Midbrain (tissue), 1 donor: ENCODE measurements around the gene HIPK2.
A peak's percentile ranks its signal among the peaks of the same experiment; 100 is the strongest.
"Not testable (repeated sequence)": the region's sequence is repeated elsewhere in the genome, so short reads cannot be mapped to it uniquely, and the experiment has no call there.

Experiments used
- DNase-seq: peaks from one replicate; lab custom pipeline; 2025; lab: John Stamatoyannopoulos, UW

HIPK2 gene

DNA sequence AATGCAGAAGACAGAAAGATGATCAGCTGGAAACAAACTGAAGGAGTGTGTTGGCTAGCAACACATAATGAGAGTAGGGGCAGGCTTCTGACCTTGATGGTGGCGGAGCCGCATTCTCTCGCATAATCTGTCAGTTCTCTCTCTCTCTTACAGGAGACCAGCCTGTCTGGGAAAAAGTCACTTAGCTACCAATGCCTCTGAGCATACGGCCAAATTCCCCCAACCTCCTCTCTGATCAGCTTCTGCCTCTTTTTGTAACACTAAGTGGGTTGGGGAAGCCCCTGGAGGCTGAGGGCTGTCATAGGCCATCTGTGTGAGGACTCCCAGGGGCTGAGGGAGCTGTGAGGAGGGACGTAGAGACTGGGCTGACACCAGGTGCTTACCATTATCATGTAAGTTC is 104.6 kb downstream of the HIPK2 start:
- DNase-seq = no peak

DNA sequence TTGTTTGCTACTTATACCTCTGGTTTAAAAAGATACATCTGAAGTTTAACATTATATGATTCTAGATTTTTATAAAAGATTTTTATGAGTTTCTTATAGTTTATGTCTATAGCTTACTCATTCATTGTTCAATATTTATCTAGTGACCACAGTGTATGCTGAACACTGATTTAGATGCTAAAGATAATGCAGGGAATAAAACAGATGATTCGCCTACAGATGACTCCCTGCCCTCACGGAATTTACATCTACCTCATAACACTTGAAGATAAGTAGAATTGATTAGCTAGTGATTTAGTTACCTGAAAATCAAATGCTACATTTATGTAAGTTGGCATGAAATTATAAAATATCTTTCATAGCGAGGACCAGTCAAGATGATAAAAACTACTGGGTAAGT is 105.8 kb downstream of the HIPK2 start:
- no peak for DNase-seq

DNA sequence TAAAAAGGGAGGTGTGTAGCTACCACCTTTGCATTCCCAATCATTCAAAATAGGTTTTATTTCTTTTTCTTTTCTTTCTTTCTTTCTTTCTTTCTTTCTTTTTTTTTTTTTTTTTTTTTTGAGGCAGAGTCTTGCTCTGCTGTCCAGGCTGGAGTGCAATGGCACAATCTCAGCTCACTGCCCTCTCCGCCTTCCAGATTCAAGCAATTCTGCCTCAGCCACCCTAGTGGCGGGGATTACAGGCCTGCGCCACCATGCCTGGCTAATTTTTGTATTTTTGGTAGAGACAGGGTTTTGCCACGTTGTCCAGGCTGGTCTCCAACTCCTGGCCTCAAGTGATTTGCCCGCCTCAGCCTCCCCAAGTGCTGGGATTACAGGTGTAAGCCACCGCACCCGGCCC is 107.1 kb downstream of the HIPK2 start:
- not testable (repeated sequence) for DNase-seq

DNA sequence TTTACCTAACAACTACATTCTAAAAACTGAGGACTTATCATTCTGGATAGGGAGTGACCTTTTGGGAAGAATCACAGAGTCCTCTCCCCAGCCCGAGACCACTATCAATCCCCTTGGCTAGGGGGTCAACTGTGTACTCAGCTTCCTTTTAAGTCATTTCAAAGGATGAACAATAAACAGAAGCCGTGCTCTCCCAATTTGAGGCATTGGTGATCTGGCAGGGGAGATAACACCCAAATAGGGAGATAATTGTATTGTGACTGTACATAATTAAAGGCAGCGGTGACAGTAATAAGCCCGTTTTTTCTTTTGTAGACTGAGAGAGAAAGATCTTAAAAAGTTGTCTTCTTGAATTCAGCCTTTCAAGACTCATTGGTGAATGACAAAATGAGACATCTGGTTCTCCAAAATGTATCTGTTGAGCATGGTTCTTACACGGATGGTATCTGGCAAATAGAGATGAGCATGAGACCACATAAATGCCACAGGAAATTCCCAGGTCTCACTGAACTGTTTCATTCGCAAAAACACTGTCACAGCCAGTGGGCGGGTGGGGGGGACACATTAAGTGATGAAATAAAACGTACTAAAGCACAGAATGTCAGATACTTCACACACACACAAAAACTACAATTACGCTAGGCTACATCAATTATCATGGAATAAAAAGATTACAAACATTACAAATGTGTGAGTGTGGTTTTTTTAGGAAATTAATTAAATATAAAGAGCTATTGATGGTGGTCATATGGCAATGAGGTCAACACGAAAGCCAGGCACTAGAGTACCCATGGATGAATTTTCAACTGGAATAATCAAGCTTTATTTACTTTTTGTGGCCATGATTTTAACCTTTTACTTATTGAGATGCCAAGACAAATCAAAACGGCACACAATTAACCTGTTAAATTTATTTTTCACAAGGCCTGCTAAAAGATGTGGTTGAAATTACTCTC is 108.4 kb downstream of the HIPK2 start:
- no peak for DNase-seq

DNA sequence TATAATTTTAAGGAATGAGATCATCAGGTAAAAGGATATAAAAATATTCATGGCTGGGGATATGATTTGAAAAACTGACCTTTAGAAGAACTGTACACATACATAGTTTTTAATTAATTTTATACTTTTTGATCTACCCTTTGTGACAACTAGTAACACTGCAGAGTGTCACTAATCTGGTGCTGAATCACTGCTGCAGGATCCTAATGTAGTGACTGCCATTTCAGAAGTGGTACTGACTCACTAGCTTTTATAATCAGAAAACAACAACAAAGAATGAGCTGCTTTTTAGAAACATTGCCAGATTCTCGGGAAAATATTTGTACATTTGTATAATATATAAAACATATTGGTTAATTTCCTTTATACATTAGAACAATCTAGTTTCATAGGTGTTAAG is 110.4 kb downstream of the HIPK2 start:
- no peak for DNase-seq

DNA sequence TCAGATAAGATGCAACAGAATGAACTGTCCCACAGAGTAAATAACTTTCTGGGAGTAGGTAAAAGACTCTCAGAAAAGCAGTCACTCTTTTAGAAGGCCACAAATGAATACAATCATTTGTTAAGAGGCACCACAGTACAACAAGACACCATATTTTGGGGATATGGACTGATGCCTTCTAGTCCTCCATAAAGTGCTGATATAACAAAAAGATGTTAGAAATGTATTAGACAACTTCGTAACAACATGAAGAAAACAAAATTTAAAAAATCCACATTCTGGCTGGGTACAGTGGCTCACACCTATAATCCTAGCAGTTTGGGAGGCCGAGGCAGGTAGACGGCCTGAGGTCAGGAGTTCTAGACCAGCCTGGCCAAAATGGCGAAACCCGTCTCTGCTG is 111.3 kb downstream of the HIPK2 start:
- no peak for DNase-seq

DNA sequence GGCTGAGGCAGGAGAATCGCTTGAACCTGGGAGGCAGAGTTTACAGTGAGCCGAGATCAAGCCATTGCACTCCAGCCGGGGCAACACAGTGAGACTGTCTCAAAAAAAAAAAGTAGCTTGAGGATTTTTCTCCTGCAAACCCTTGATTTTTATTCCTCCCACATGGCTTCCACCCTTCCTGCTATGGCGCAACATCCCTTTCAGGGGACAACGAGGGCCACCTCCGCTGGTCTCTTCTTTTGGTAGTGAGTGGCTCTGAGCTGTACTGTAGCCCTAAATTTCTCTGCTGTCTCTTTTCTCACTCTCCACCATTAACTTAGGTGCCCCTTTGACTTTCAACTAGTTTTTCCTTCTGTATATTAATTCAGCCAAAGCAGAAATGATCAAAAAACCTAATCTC is 113.4 kb downstream of the HIPK2 start:
- no peak for DNase-seq

DNA sequence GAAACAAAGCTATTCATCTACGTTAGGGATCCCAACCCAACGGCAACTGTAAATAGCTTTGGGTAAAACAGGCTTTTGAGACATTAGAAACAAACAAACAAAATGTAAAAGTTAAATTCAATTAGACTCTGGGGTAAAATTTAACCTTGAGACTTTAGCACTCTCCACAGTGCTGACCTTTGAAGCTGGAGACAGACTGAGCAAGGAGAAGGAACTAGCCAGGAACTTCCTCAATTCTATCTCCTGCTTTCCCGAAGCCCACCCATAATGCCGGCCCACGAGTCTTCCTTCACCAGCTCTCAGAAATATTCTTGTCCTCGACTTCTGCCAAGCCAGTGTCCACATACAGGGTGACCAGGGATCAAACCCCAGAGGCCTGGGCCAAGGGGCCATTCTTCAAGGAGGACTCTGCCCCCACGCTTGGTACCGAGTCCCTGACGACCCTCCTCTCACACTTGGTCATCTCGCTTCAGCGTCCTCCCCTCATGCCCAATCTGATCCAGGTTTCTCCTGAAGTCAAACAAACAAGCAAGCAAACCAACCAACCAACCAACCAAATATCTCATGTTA is 114.1 kb downstream of the HIPK2 start:
- DNase-seq = no peak

DNA sequence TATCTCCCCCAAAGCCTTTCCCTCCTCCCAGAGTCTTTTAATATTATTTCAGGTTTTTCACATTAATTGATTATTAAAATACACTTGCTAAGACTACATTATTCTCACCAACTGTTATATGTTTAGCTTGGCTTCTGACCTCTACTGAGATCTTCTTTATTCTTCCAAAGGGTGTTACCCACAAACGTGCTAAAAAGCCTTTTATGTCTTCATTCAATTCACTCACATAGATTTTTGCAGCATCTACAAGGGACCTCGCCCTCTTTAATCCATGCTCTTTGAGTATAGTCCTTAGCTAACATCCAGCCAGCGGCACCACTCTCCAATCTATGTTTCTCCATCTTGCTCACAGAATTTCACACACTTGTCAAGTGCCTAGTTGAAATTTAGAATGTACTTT is 115.9 kb downstream of the HIPK2 start:
- DNase-seq = no peak

DNA sequence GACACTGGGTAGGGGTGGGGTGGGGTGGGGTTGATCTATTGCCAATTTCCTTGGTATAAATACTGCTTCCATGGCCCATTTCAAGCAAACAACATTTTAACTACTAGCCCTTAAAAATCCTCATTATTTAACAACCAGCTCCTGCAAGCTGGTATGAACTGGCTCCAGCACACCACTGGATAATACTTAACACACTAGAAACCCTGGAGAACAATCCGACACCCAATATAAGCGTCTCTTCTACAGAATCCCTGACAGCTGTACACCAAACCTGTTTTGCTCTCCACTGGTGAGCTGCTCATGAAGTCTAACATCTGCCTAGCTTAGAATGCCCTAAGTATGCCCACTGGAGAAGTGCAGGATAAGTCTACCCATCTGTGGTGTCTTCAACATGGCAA is 116.8 kb downstream of the HIPK2 start:
- DNase-seq = no peak

DNA sequence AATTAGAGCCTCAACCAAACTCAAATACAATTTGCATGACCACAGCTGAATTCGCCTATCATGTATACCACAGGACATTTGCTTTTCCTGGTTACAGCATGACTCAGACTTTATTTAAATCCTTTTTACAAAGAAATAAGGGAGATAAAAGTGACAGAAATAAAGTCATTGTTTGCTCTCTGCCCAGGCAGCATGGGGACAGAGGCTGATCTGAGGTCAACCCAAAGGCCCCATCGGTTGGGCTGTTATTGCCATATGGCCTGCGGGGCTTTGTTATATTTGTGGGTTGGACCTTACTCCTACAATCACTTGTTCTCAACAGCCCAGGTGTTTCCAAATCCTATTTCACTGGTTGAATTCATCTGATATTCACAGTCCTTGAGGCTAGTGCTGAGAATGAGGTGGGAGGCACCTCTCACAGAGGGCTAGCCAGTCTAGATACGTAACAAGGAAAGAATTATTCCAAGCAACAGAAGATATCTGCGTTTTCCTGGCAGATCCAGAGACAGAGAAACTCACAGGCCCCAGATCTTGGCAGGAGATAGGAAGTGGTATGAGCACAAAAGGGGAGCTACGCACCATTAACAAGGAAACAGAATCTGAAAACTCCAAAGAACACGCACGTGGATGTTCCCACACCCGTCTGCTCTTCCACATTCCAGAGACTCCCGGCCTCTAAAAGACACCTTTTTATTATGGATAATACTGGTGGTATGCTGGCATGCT is 117.3 kb downstream of the HIPK2 start:
- no peak for DNase-seq

DNA sequence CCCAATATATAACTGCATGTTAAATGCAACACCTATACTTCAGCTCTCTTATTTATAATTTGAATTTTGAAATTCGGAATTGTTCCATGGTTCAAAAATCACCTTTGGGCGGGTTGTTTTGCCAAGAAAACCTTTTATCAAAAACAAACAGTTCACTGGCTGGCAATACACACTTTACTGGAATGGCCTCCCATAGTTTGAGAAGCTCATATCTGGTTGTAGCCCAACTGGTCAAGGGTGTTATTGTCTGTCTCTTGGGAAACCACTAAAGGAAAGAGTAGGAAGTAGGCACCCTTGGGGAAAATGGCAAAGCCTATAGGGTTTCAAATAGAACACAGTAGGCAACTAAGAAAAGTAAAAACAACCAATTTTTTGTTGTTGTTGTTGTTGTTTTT is 117.9 kb downstream of the HIPK2 start:
- DNase-seq = no peak

DNA sequence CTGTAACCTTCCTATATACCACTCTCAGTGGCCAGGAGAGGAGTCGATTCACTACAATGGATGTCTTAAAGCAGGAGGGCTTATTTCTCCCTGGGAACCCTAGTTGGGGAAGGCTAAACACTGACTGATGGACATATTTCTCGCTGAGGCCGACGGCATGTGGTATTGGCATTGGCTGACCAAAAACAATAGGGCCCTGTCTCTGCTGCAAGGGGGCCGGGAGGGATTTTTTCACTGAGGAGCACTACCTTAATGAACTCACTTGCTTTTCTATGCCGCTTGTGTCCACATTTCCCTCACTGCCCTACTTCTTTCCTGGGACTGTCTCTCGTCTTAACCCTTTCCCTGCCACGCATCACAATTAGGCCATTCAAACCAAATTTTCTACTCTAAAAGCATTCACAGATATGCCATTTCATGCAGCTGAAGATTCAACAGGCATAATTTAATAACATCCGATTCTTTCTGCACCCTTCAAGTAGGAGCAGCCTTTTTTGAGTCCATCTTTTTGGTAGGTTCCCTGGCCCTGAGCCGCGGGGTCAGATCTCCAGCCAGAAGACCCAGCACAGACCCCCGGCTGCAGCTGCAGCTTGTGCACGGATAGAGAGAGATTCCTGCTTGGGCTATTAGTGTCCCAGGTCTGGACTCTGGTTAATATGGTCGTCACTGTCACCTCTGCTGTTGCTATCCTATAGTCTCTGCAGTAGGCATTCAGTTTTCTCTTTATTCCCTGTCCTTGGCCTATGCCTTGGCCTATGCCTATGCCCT is 118.7 kb downstream of the HIPK2 start:
- peak; percentile 66 for DNase-seq

DNA sequence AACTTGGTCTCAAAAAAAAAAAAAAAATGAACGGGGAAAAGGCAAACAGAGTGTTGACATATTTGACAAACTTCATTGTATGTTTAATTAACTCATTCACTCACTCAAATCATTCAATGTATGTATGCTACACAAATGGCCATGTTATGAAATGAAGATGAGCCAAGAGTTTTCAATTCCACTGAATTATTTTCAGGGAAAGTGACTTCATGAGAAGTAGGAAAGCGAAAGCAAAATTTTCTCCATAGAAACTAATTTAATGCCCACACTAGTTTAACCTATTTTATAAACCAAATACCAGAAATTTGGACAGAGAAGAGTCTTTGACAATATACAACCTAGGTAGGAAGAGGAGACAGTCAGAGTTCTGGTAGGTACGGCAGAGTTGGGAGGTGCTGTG is 119.5 kb downstream of the HIPK2 start:
- no peak for DNase-seq

DNA sequence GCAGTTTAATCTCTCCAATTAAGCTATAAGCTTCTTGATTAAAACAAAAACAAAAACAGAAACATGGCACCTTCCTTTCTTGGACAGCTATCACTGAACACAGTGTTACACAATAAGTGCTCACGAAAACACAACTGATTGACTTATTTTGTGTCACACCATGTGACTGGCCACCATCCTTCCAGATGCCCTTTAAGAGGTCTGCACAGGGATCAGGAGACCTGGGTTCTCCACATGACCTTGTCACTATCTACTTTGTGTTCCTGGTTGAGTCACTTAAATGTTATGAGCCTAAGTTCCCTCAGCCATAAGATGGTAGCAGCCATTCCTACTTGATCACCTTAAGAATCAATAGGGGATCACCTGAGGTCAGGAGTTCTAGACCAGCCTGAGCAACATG is 120.1 kb downstream of the HIPK2 start:
- no peak for DNase-seq

DNA sequence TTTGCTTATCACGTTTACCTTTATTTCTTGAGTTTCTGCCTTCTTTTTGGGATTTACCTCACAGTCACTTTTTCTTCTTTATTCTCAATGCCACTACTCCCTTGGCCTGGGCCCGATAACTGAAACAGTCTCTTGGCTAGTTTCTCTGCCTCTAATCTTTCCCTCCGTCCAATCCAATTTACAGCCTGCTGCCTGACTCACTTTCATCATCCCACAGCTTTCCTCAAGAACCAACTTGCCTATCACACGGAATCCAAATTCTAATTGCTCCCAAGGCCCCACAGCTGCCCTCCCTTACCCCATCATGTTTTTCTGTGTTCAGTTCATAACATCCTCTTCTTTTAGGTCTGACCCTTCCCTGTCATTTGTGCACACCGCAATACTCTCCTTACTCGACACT is 121.4 kb downstream of the HIPK2 start:
- DNase-seq = no peak

DNA sequence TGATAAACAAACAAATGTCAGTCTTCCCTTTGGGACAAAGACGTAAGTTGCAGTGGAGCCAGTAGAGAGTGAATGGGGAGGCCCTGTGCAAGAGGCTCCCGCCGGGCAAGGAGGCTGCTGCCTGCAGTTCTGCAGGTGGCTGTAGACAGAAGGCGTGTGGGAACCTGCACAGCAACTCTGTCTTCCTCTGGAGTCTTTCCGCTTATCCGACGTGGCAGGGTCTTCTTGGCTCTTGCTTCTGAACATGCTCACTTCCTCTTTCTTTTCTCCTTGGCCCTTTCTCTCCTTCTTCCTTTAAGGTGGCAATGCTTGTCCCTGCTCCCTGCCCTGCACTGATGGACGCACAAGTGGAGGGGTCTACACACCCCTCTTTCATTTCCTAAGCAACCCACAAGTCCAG is 122.5 kb downstream of the HIPK2 start:
- no peak for DNase-seq

DNA sequence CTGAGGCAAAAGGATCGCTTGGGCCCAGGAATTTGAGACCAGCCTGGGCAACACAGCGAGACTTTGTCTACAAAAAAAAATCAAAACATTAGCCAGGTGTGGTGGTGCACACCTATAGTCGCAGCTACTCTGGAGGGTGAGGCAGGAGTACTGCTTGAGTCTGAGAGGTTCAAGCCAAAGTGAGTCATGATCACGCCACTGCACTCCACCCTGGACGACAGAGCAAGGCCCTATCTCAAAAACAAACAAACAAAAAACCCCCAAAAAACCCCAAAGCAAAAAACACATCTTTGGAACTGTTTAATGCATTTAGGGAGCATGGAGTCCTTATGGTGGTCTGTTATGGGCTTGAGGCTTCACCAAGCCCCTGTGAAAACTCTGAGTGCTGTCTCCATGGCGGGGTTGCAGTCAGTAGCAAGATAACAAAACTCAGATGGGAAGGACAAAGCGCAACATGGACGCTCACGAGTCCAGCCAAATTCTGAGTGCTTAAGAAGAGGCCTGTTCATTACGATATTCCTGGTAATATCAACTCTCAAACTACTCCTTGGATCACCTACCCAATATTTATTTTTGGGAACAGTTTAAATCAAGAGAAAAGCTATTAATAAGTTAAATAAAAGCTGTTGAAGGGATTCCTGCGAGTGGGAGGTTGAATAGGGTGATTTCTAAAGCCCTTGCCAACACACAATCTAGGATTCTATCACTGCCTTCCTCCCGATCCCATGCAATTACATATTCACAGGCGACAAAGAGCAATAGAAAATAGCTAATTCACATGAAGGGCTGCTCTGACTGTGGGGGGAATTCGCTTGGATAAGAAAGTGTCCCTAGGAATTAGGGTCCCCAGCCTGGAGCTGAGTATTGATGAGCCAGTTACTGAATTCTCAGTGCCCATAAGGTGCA is 123.3 kb downstream of the HIPK2 start:
- DNase-seq = no peak

DNA sequence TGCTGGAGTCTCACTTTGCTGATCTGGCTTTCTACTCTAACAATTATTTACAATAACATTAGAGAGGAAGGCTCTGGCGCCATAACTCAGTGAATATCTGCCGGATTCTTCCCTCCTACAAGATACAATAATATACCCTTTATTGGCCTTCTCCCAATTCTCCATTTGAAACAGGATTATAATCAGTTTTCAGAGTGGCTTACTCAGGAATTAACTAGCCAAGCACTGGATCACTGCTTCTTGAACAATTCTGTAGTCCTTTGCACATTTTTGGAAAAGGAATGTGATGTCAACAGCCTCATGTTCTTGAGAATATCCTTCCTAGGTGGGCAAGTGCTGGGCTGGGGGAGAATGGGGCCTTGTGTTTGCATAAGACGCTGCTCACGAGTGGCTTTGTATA is 125.9 kb downstream of the HIPK2 start:
- no peak for DNase-seq

DNA sequence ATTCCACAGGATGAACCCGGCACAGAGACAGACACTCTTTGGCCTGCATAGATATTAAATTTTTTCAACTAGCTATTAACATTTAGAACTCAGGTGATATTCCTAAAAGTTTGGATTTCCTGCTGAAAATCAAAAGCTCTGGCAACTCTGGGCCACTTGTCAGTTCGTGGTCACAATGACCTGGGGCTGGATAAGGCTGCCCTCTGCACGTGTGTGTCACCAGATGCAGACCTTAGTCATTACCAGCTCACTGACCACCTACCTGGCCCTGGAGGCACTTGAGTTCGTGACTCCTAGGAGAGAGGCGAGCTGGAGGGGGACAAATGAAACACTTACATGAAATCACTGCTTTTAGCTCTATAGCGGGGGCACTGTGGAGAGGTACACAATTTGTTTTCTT is 126.5 kb downstream of the HIPK2 start:
- no peak for DNase-seq

DNA sequence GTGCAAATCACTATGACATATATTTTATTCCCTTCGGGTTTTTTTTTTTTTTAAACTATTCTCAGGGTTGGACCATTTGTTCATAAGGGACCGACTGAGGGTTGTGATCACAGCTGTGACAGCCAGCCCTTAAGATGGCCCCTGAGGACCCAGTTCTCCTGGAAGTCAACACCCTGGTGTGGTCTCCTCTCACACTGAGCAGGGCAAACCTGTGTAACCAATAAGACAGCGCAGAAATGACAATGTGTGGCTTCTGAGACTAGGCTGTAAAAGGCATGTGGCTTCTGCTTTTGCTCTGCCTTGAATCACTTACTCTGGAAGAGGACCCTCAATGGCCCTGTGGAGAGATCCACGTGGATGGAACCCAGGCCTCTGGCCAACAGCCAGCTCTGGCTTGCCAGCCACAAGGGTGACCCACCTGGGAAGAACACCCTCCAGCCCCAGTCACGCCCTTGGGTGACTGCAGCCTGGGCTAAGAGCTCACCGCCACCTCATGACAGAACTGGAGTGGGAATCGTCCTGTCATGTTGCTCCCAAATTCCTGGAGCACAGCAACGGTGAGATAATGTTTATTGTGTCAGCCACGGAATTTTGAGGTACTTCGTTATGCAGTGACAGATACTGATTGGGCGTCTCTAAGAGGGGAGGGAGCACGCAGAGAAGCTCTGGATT is 127.2 kb downstream of the HIPK2 start:
- DNase-seq = no peak
